Activated CD4-positive, alpha-beta T cell treated with anti-CD3 and anti-CD28 coated beads, Interleukin-2, amount 50 U/mL, for 4 hours (primary cell): ENCODE results near the gene SDK1.
"Not testable (repeated sequence)": the region's sequence is repeated elsewhere in the genome, so short reads cannot be mapped to it uniquely, and the experiment has no call there.

Source experiments
- DNase-seq, 2 experiments: peaks; one replicate each; pipeline ENCODE4 v3.0.0-alpha.2; 2020

Gene SDK1

GRCh38 chr7:3548815-3549214, 247.8 kb downstream of the SDK1 start:
- no peak for DNase-seq

DNA sequence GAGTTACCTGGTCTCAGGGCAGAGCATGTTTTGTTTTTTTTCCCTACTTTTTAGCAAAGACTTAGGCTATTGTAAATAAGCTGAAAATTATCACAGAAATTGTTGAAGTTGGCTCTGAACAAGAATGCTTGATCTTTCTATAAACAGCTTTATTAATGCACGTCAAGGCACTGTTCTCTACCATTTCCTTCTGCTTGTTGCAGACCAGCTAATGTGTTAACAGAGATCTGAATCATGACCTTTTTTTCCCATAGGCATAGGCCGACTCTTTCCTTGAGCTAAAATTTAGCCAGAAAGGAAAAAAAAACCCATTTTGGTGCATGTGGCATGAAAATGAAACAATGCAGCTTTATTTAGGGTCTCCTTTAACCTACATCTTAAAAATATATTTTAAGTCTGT, 248.5 kb downstream of the SDK1 start:
- DNase-seq, result no peak

DNA sequence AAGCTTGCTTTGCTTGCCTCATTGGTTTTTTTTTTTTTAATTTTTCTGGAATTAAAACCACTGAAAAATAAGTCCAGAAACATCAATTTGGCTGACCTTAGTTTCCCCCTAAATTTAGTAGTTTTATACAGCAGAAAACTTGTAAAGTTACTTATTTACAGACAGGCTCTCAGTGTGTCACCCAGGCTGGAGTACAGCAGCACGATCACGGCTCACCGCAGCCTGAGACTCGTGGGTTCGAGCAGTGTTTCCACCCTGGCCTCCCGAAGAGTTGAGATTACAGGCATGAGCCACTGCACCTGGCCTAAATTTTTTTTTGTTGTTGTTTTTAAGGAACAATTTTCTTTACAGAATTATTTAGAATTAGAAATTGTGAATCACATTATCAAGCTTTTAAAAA, 250.5 kb downstream of the SDK1 start:
- DNase-seq, result no peak

GRCh38 chr7:3552499-3552898, 251.4 kb downstream of the SDK1 start:
- DNase-seq, result no peak

- DNase-seq, result no peak
Measured at GRCh38 chr7:3558400-3558799, 257.3 kb downstream of the SDK1 start.

GRCh38 chr7:3559278-3559677, 258.2 kb downstream of the SDK1 start:
- no peak for DNase-seq

GRCh38 chr7:3560495-3560894, 259.4 kb downstream of the SDK1 start:
- no peak for DNase-seq

DNA sequence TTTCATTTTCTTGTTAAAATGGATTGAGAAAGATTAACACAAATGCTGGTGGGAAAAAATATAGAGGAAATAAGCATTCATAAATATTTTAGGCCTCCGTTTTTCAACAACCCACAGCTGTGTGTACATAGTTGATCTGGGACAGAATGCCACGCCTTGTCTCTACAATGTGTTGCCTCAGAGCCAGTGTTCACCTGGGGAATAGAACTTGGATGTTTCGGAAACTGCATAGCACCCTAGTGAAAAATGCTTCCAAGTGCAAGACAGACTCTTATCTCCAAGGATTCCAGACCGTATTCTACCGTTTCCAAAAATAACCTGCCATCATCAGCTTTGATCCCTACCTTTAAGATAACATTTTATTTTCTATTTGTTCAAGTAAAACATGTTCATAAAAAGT, 260.9 kb downstream of the SDK1 start:
- no peak for DNase-seq

DNA sequence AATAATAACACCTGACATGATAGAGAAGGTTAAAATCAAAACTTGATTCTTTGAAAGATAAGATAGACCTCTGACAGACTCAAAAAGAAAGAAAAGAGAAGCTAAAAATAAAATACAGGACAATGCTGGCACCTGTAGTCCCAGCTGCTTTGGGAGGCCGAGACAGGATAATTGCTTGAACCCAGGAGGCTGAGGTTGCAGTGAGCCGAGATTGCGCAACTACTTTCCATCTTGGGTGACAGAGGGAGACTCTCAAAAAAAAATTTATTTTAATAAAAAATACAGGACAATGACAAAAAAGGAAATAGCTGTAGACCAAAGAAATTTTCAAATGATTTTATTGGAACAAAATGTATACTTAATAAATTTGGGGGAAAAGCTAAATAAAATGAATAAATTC, 263.2 kb downstream of the SDK1 start:
- no peak for DNase-seq

DNA sequence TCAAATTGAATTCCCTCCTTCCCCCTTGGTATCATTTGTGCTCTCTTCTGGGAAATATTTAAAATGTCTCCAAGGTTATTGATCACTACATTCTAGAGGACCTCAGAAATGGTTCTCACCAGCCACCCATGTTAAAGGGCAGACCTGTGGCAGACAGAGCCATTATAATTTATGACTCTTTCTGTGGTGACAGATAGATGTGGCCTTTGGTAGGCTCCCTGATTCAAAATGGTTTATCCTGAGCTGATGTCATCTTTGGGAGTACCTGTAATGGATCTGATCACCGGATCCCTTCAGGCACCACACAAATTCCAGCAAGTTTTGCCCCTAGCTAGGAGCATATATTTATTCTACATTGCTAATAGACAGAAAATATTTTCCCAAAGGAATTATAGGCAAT, 267.5 kb downstream of the SDK1 start:
- DNase-seq, result no peak

GRCh38 chr7:3569643-3570042, 268.6 kb downstream of the SDK1 start:
- no peak for DNase-seq

DNA sequence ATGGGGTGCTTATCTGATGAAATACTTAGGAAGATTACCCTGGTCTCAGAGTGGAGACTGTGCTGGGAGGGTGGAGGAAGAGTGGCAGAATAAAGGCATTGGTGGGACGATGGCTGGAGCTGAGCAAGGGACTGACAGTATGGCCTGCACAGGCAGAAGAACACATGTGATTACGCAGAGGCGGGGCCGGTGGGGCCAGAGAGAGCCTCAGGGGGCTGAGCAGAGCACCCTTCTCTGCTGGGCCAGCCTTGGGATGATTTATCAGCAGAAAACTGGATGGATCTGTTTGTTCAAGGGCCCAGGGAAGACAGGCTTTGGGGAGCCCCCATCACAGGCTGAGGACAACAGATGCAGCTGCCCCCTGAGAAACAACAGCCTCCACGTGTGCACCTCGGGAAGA, 272.1 kb downstream of the SDK1 start:
- no peak for DNase-seq

DNA sequence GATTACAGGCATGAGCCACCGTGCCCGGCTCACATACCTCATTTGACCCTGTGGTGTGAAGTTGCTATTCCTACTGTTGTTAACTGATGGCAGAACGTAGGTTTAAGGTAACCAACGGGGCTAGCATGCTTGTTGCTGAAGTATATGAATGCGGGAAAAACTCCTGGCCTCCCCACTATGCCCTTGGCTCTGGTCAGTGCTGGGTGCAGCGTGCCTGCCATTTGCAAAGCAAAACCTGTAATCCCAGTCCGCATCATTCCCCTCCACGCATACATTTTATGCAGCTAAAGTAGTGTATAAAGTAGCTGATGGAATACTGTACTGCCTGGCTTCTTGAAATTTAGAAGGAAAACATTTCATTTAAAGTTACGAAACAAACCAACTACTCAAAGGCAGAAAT, 273.3 kb downstream of the SDK1 start:
- no peak for DNase-seq

DNA sequence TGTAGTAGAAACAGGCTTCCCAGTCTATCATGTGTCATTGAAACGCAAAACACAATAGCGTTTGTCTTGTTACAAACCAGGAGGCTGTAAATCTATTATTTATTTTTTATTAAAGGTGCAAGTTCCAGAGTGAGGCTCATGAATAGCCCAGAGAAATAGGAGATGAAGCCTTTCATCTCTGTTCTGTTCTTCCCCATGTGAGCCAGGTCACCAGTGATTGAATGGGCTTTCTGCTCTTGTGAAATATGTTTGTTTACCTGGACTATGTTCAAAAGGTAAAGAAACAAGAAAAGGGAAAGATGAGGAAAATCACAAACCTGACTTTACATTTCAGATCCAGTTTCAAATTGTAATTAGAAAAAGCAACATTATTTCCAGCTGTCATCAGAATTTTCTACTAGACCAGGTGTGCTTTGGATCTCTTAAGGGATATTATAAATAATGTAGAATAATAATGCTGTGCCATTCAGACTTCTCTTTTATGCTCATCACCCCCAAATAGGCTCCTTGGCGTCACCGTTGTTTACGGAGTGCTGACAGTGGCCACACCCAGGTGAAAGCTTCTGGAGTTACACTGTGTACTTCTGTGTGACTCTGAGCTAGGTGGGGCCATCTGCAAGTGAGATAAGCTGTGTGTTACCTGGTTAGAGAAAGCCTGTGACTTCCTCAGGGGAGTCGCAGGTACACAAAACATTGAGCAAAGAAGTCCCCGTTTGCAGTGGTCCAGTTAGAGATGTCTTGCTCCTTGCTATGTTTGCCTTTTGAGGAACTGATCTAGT, 274.9 kb downstream of the SDK1 start:
- no peak for DNase-seq

DNA sequence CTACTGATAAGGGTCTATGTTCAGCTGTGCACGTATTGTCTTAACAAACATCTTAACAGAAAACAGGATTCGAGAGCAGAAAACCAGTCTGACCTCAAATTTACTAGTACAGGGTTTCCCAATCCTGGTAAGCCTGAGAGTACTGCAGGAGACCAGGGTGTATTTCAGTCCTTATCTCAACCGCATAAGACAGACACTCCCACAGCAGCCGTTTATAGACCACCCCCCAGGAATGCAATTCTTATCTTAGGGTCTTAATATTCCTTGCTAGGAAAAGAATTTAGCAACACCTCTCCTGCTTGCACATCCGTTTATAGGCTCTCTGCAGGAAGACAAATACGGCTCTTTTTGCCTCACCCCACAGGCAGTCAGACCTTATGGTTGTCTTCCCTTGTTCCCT, 277.3 kb downstream of the SDK1 start:
- no peak for DNase-seq

DNA sequence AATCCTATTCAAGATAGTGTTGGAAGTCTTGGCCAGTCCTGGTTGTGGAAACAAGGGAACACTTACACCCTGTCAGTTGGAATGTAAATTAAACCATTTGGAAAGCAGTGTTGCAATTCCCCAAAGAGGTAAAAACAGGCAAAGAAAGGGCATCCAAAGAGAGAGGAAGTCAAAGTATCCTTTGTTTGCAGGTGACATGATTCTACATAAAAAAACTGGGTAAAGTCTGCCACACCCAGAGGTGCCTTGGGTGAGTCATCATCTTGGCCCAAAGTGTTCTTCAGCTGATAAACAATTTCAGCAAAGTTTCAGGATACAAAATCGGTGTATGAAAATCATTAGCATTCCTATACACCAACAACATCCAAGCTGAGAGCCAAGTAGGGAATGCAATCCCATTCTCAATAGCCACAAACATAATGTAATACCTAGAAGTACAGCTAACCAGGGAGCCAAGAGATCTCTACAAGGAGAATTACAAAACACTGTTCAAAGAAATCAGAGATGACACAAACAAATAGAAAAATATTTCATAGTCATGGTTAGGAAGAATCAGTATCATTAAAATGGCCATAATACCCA, 278.7 kb downstream of the SDK1 start:
- no peak for DNase-seq

GRCh38 chr7:3582145-3582544, 281.1 kb downstream of the SDK1 start:
- not testable (repeated sequence) for DNase-seq

DNA sequence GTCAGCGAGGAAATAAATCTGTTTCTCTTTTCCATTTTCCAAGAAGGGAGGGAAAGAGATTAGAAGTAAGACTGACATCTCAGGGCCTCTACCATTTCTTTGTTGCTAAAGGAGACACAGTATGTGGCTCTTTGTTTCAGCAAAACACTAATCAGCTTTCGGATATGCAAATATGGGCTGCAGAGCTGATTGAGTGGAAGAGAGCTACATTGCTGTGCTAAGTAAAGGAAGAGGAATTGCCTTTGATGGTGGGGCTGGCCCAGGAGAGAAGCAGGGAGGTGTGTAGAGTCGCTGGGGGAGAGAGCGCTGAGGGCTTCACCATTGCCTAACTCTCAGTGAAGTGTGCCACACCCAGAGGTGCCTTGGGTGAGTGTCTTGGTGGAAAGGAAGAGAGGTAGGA, 284.8 kb downstream of the SDK1 start:
- no peak for DNase-seq

DNA sequence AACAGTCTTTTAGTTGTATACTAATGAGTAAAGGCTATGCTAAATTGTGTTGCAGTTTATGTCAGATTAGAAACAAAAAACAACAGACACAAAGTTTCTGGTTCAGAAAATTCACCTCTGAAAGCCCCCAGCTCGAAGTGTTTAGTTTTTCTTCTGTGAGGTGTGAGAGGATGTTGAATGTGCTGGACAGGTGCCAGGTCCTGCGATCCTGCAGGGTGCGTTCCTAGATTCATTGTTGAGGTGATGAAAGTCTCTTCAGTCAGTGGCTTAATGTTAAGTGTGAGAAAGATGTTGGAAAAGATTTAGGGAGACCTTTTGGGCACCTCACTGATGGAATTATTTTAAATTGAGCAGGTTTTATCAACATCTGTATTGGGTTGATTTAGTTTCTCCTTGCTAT, 287.3 kb downstream of the SDK1 start:
- DNase-seq, result no peak

DNA sequence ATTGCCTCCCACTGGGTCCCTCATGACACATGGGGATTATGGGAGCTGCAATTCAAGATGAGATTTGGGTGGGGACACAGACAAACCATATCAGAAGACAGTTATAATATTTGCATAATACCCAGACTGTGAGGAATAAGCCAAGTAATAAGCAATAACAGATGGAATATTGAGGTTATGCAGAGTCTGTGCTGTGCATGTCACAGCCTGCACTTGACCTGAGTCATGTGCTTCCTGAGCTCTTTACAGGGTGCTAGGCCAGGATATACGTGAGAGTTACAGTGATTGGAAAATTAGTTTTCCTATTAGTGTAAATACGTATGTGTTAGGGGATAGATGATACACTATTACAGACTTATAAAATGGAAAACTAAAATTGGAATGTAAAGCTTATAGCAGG, 288.7 kb downstream of the SDK1 start:
- no peak for DNase-seq

GRCh38 chr7:3591219-3591618, 290.2 kb downstream of the SDK1 start:
- no peak for DNase-seq

GRCh38 chr7:3591944-3592343, 290.9 kb downstream of the SDK1 start:
- no peak for DNase-seq

DNA sequence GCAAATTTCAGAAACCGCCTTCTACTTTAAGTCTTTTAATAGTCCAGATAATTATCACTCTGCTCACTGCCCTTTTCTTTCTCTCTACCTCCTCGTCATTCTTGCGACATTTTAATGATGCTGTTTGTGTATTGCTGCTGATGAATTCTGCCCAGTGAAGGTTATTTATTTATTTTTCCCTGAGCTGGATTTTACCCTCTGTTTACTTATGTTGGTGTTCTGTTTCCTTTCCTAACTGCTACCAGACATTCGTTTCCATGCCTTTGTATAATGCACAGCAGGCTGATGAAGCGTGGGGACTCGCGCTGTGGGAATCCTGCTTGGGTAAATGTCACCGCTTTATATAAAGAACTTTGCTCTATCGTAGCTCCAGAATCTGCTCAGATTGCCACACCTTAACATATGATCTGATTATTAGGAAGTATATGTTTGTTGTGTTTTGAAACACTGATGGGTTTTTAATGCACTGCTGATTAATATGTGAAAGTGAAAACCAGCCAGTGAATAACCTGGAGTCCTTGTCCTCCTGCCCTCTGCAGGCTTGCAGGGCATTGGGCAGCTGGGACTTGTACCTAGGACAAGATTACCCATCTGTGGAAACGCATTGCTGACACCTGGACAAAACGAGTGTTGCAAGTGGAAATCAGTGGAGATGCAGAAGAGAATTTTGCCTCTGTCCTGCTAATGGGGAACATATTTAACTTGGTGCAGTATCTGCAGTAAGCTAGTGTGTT, 291.5 kb downstream of the SDK1 start:
- DNase-seq, result no peak

DNA sequence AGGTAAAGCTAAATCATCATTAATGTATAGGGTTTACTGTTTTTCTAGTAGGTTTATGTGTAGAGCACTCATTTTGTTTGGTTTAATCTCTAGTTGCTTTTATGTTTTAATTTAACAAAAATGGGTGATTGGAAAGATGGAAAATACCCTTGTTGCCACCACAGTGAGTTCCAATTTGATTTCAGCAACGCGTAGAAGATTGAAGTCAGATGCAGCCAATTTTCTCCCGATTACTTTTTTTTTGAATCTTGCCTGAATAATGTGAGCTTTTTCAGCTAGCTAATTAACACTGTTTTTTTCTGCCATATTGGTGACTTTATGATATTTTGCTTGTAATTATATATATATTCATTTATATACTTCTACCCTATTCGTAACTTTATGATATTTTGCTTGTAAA, 293.8 kb downstream of the SDK1 start:
- no peak for DNase-seq
